ENCODE measurements around the gene KLLN.

The KLLN gene

GRCh38 chr10:87846023-87846422 is 17.3 kb downstream of the KLLN start:
- DNase-seq: no peak
- Histone ChIP-seq H3K9me2 (replicated peaks; ENCODE audit: insufficient read depth, low read length) (no peaks in the 10 kb centered on the region), H3K9ac (ENCODE audit: low read length) (no peak overlapping the region), H3K36me3 (replicated peaks; ENCODE audit: insufficient read depth, low read length) (no peaks in the 10 kb centered on the region), H3K9me3 (replicated peaks; ENCODE audit: insufficient read depth, low read length) (no peaks in the 10 kb centered on the region), H3K79me2 (ENCODE audit: low read length) (no peaks in the 10 kb centered on the region), H4K20me1 (ENCODE audit: insufficient read depth, low read length) (no peaks in the 10 kb centered on the region), H3F3A (ENCODE audit: insufficient read depth, low read length) (no peaks in the 10 kb centered on the region), H2AFZ (ENCODE audit: low read length) (no peak overlapping the region), H3K4me1 (ENCODE audit: low read length) (peaks cover 4% of the 10 kb centered on the region), H3K27me3 (replicated peaks; ENCODE audit: insufficient read depth, low read length) (no peaks in the 10 kb centered on the region), H3K27ac (ENCODE audit: low read length) (no peak overlapping the region), H3K4me3 (ENCODE audit: low read length) (no peak overlapping the region), H3K4me2 (ENCODE audit: low read depth, low read length) (no peak overlapping the region)
- TF ChIP-seq EZH2 (optimal IDR thresholded peaks at IDR 0.05; ENCODE audit: low read depth, low read length): no peak
- no peak for TF ChIP-seq EZH2phosphoT487 (IDR thresholded peaks at IDR 0.05; ENCODE audit: low read length)
- TF ChIP-seq CTCF (IDR thresholded peaks at IDR 0.05; ENCODE audit: low read length): no peak

- H3K27me3 ChIP-seq (replicated peaks; ENCODE audit: insufficient read depth, low read length): no peaks in the 10 kb centered on the region
- peaks cover 4% of the 10 kb centered on the region for H3K4me1 ChIP-seq (ENCODE audit: low read length)
- no peak overlapping the region for H2AFZ ChIP-seq (ENCODE audit: low read length)
- no peak overlapping the region for H3K4me3 ChIP-seq (ENCODE audit: low read length)
- no peak for DNase-seq
- no peak overlapping the region for H3K4me2 ChIP-seq (ENCODE audit: low read depth, low read length)
- H3K36me3 ChIP-seq (replicated peaks; ENCODE audit: insufficient read depth, low read length): no peaks in the 10 kb centered on the region
- H3F3A ChIP-seq (ENCODE audit: insufficient read depth, low read length): no peaks in the 10 kb centered on the region
- H3K27ac ChIP-seq (ENCODE audit: low read length): no peak overlapping the region
- TF ChIP-seq EZH2 (optimal IDR thresholded peaks at IDR 0.05; ENCODE audit: low read depth, low read length) (no peak), CTCF (IDR thresholded peaks at IDR 0.05; ENCODE audit: low read length) (no peak), EZH2phosphoT487 (IDR thresholded peaks at IDR 0.05; ENCODE audit: low read length) (no peak)
- no peaks in the 10 kb centered on the region for H3K9me3 ChIP-seq (replicated peaks; ENCODE audit: insufficient read depth, low read length)
- no peak overlapping the region for H3K9ac ChIP-seq (ENCODE audit: low read length)
- H3K79me2 ChIP-seq (ENCODE audit: low read length): no peaks in the 10 kb centered on the region
- H3K9me2 ChIP-seq (replicated peaks; ENCODE audit: insufficient read depth, low read length): no peaks in the 10 kb centered on the region
- no peaks in the 10 kb centered on the region for H4K20me1 ChIP-seq (ENCODE audit: insufficient read depth, low read length)
These were observed 17.7 kb downstream of the KLLN start for GRCh38 chr10:87845624-87845998.

- no peak overlapping the region for H3K4me3 ChIP-seq (ENCODE audit: low read length)
- no peaks in the 10 kb centered on the region for H3F3A ChIP-seq (ENCODE audit: insufficient read depth, low read length)
- no peaks in the 10 kb centered on the region for H3K9me3 ChIP-seq (replicated peaks; ENCODE audit: insufficient read depth, low read length)
- no peaks in the 10 kb centered on the region for H3K36me3 ChIP-seq (replicated peaks; ENCODE audit: insufficient read depth, low read length)
- H2AFZ ChIP-seq (ENCODE audit: low read length): no peak overlapping the region
- H4K20me1 ChIP-seq (ENCODE audit: insufficient read depth, low read length): no peaks in the 10 kb centered on the region
- TF ChIP-seq CTCF (IDR thresholded peaks at IDR 0.05; ENCODE audit: low read length) (no peak), EZH2 (optimal IDR thresholded peaks at IDR 0.05; ENCODE audit: low read depth, low read length) (no peak), EZH2phosphoT487 (IDR thresholded peaks at IDR 0.05; ENCODE audit: low read length) (no peak)
- no peak overlapping the region for H3K9ac ChIP-seq (ENCODE audit: low read length)
- H3K27me3 ChIP-seq (replicated peaks; ENCODE audit: insufficient read depth, low read length): no peaks in the 10 kb centered on the region
- no peaks in the 10 kb centered on the region for H3K79me2 ChIP-seq (ENCODE audit: low read length)
- DNase-seq: no peak
- H3K4me2 ChIP-seq (ENCODE audit: low read depth, low read length): no peak overlapping the region
- peaks cover 4% of the 10 kb centered on the region for H3K4me1 ChIP-seq (ENCODE audit: low read length)
- no peak overlapping the region for H3K27ac ChIP-seq (ENCODE audit: low read length)
- H3K9me2 ChIP-seq (replicated peaks; ENCODE audit: insufficient read depth, low read length): no peaks in the 10 kb centered on the region
These were observed 18.3 kb downstream of the KLLN start for GRCh38 chr10:87844837-87845623.
